GM23248 (cell line): ENCODE results near the gene RBMX.

Experiments
- EZH2 ChIP-seq: fragments of 200-600 bp; sonication (generic); IDR thresholded peaks from 2 replicates; pipeline ENCODE4 v1.6.1; 2018; ENCODE audit warnings: antibody characterized with exemption, mild to moderate bottlenecking; ENCODE audit not compliant: insufficient read depth, poor library complexity, severe bottlenecking
- EZH2phosphoT487 ChIP-seq: fragments of 200-600 bp; sonication (generic); IDR thresholded peaks from 2 replicates; pipeline ENCODE4 v1.6.1; 2018; ENCODE audit warnings: antibody characterized with exemption, moderate library complexity, mild to moderate bottlenecking, low read depth; ENCODE audit not compliant: insufficient read depth

GRCh38 chrX:136896121-136896914 is 15.8 kb upstream of the RBMX start:
- TF ChIP-seq EZH2 (no peak), EZH2phosphoT487 (no peak)
